HL-60 (cell line): Measurements from ENCODE around the gene DDC.

ENCODE experiments used
- DNase-seq, 2 experiments: peaks; one replicate each; pipeline ENCODE4 v3.0.0-alpha.2; 2010 to 2020; ENCODE audit warnings: low read depth in 1 of 2, low spot score in 1 of 2
- H3K27ac ChIP-seq: fragments of 250-450 bp; sonication (Bioruptor Pico); replicated peaks from 2 replicates; pipeline ENCODE4 v1.5.1; 2020; ENCODE audit warnings: mild to moderate bottlenecking, moderate library complexity
- H3K27me3 ChIP-seq: fragments of 250-450 bp; sonication (Bioruptor Pico); 2 replicates; pipeline ENCODE4 v1.5.1; 2021; ENCODE audit warnings: mild to moderate bottlenecking, moderate library complexity; ENCODE audit not compliant: insufficient read depth, poor library complexity, severe bottlenecking
- H3K4me3 ChIP-seq: replicated peaks from 2 replicates; pipeline ENCODE4 v1.5.1; 2011; ENCODE audit warnings: mild to moderate bottlenecking, control low read depth, low read length; ENCODE audit not compliant: insufficient read depth
- CTCF ChIP-seq: IDR thresholded peaks from one replicate; pipeline ENCODE4 v1.5.1; 2011; ENCODE audit warnings: low read length, control low read depth, inconsistent platforms; ENCODE audit not compliant: insufficient read depth
- GABPA ChIP-seq: IDR thresholded peaks from 2 replicates; pipeline ENCODE4 v1.6.1; 2012; ENCODE audit warnings: low read depth
- POLR2AphosphoS5 ChIP-seq: IDR thresholded peaks from 2 replicates; pipeline ENCODE4 v1.6.1; 2012; ENCODE audit warnings: low read depth
- REST ChIP-seq: IDR thresholded peaks from 2 replicates; pipeline ENCODE4 v1.6.1; 2012; ENCODE audit warnings: low read depth; ENCODE audit not compliant: insufficient replicate concordance
- SPI1 ChIP-seq: IDR thresholded peaks from 2 replicates; pipeline ENCODE4 v1.6.1; 2012; ENCODE audit warnings: low read depth, mild to moderate bottlenecking, borderline replicate concordance

Gene DDC

GRCh38 chr7:50415844-50416364 lies 149.3 kb downstream of the DDC start:
- peak overlapping the region; percentile 58 for H3K27ac ChIP-seq

GRCh38 chr7:50413561-50413960 lies 151.6 kb downstream of the DDC start:
- DNase-seq: no peak
- Histone ChIP-seq H3K4me3 (no peak overlapping the region), H3K27me3 (no peaks in the 10 kb centered on the region), H3K27ac (no peak overlapping the region)
- TF ChIP-seq CTCF (no peak), SPI1 (no peak), POLR2AphosphoS5 (no peak), REST (no peak), GABPA (no peak)

More at GRCh38 chr7:50415844-50416364, 149.3 kb downstream of the DDC start:
- DNase-seq: no peak
- Histone ChIP-seq H3K4me3 (no peak overlapping the region), H3K27me3 (no peaks in the 10 kb centered on the region)
- TF ChIP-seq POLR2AphosphoS5 (no peak), REST (no peak), GABPA (no peak), CTCF (no peak), SPI1 (no peak)

GRCh38 chr7:50412973-50413372 lies 152.2 kb downstream of the DDC start:
- no peak for DNase-seq
- no peak overlapping the region for H3K4me3 ChIP-seq
- TF ChIP-seq SPI1 (no peak), GABPA (no peak), REST (no peak), POLR2AphosphoS5 (no peak), CTCF (no peak)
- no peaks in the 10 kb centered on the region for H3K27me3 ChIP-seq
- no peak overlapping the region for H3K27ac ChIP-seq
